HepG2 (cell line): ENCODE measurements around the gene ENO2. TPM values are rescaled to one million over a fixed set of nuclear protein-coding genes. Genes with fewer than 3 reads are reported as not detected.

Source experiments
- ARNTL ChIP-seq: sonication (generic); formaldehyde crosslinking; IDR thresholded peaks from 2 replicates; pipeline ENCODE4 v1.4.0; 2020; ENCODE audit warnings: mild to moderate bottlenecking, missing genetic modification reagents
- EP300 ChIP-seq, 3 experiments: sonication (generic) in 1 of 3; formaldehyde crosslinking in 1 of 3; IDR thresholded peaks; 2 replicates each; pipeline versions ENCODE4 v1.5.1 to v1.6.1; 2011 to 2020; ENCODE audit warnings: low read depth in 2 of 3, low read length in 2 of 3, borderline replicate concordance in 1 of 3, improper control_type of control experiment in 1 of 3, mild to moderate bottlenecking in 1 of 3, missing genetic modification reagents in 1 of 3, moderate library complexity in 1 of 3
- GABPB1 ChIP-seq: IDR thresholded peaks from 2 replicates; pipeline ENCODE4 v1.6.1; 2016; ENCODE audit warnings: mild to moderate bottlenecking, missing genetic modification reagents, moderate library complexity, missing compliant biosample characterization
- KMT2A ChIP-seq: sonication (generic); formaldehyde crosslinking; IDR thresholded peaks from 2 replicates; pipeline ENCODE4 v1.4.0; 2020; ENCODE audit warnings: missing genetic modification reagents
- NRL ChIP-seq: sonication (generic); formaldehyde crosslinking; IDR thresholded peaks from 2 replicates; pipeline ENCODE4 v1.5.0; 2020; ENCODE audit warnings: missing genetic modification reagents, mild to moderate bottlenecking, moderate library complexity, borderline replicate concordance
- PHF8 ChIP-seq: sonication (generic); formaldehyde crosslinking; IDR thresholded peaks from 2 replicates; pipeline ENCODE4 v1.5.0; 2020; ENCODE audit warnings: missing genetic modification reagents
- SP2 ChIP-seq: sonication (generic); formaldehyde crosslinking; IDR thresholded peaks from 2 replicates; pipeline ENCODE4 v1.5.1; 2020; ENCODE audit warnings: mild to moderate bottlenecking, missing genetic modification reagents
- UBTF ChIP-seq: sonication (generic); formaldehyde crosslinking; IDR thresholded peaks from 2 replicates; pipeline ENCODE4 v1.4.0; 2020; ENCODE audit warnings: mild to moderate bottlenecking, missing genetic modification reagents
- ZNF501 ChIP-seq: sonication (generic); formaldehyde crosslinking; IDR thresholded peaks from 2 replicates; pipeline ENCODE4 v1.5.1; 2020; ENCODE audit warnings: mild to moderate bottlenecking, moderate library complexity, missing genetic modification reagents
- ZNF570 ChIP-seq: sonication (generic); formaldehyde crosslinking; IDR thresholded peaks from 2 replicates; pipeline ENCODE4 v1.4.0; 2020; ENCODE audit warnings: mild to moderate bottlenecking, missing genetic modification reagents, borderline replicate concordance
- polyA plus RNA-seq, 8 experiments: library from polyadenylated mRNA; depleted of rRNA in 3 of 8; stranded (reverse) in 7 of 8; unstranded in 1 of 8; fragments of >200 nt; fragmentation: Illumina TruSeq in 4 of 8; extraction: Trizol in 4 of 8; gene quantifications; 2 replicates each; pipeline versions ENCODE4 v1.2.1 to v1.2.3, GENCODE V29; 2011 to 2016; ENCODE audit warnings: low read depth in 4 of 8, missing spikeins in 1 of 8, mixed read lengths in 1 of 8; ENCODE audit not compliant: insufficient read depth in 1 of 8
- total RNA-seq, 5 experiments: library from RNA; depleted of rRNA; stranded (reverse); fragments of >200 nt; fragmentation: Illumina TruSeq; extraction: Trizol; gene quantifications; 2 replicates each; pipeline ENCODE4 v1.2.3, GENCODE V29; 2016; ENCODE audit warnings: low read depth in 1 of 5
- TF ChIP-seq, protein P1 (sequence below): sonication (generic); formaldehyde crosslinking; IDR thresholded peaks from 2 replicates; pipeline ENCODE4 v1.4.0; 2020; ENCODE audit warnings: missing genetic modification reagents
- TF ChIP-seq, protein P2 (sequence below): sonication (generic); formaldehyde crosslinking; IDR thresholded peaks from 2 replicates; pipeline ENCODE4 v1.8.1; 2023; ENCODE audit warnings: mild to moderate bottlenecking, moderate library complexity, missing genetic modification reagents

Gene ENO2
- total and polyA plus RNA-seq, 2 of the 13 experiments (the other 11 are each of a cell fraction or from before 2014, with no cell fraction given): 19.3 to 136 TPM

DNA sequence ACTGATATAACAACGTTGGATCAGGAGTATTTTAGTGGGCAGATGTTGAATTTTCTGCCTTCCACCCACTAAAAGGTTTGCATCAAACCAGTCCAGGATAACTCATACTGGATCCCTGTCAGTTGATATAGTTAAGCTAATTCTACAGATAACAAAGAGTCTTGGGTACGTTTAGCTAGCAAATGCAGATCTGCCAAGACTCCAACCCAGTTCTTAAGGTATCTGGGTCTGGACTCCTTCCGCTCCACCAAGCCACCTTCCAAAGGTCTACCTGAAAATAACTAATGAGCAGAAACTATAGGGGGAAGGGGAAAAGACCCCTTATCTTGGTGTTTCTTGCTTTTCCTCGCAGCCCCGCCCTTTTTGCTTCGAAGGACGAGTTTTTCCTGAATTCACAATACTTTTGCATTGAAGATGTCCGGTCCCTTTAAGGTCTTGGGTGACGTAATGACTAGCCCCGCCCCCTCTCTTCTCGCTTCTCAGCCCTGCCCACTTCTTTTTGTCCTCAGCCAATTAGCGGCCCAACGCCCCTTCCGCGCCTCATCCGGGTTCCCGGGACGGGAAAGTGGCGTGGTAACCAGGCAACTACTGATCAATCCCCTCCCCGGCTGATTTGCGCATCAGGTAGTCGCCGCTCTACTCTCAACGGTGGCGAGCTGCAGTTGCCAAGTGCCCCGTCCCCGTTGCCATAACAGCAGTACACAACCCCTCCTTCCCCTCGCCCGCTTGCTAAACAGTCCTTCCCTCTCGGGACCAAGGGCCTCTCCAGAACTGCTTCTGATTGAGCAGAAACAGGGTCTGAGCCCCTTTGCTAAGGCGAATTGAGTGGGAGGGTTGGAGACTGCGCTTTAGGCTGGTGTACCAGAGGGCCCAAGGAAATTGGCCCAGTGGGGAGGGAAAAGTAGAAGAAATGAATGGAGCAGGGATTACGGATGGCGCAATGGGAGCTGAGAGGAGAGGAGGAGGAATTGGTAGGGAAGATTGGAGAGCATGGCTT lies 9.8 kb upstream of the ENO2 start, which contains the start of gene LRRC23 (continued):
- TF ChIP-seq, protein P1, sequence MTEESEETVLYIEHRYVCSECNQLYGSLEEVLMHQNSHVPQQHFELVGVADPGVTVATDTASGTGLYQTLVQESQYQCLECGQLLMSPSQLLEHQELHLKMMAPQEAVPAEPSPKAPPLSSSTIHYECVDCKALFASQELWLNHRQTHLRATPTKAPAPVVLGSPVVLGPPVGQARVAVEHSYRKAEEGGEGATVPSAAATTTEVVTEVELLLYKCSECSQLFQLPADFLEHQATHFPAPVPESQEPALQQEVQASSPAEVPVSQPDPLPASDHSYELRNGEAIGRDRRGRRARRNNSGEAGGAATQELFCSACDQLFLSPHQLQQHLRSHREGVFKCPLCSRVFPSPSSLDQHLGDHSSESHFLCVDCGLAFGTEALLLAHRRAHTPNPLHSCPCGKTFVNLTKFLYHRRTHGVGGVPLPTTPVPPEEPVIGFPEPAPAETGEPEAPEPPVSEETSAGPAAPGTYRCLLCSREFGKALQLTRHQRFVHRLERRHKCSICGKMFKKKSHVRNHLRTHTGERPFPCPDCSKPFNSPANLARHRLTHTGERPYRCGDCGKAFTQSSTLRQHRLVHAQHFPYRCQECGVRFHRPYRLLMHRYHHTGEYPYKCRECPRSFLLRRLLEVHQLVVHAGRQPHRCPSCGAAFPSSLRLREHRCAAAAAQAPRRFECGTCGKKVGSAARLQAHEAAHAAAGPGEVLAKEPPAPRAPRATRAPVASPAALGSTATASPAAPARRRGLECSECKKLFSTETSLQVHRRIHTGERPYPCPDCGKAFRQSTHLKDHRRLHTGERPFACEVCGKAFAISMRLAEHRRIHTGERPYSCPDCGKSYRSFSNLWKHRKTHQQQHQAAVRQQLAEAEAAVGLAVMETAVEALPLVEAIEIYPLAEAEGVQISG: no peak
- TF ChIP-seq UBTF (CRISPR knock-in tag): peak; percentile 26; the same call in 1 of the 2 replicates
- peak; percentile 66; the same call in 1 of the 2 replicates for TF ChIP-seq ZNF501 (CRISPR knock-in tag)
- no peak for TF ChIP-seq ARNTL (CRISPR knock-in tag)
- TF ChIP-seq GABPB1 (CRISPR knock-in tag): peak; percentile 42; the same call in 1 of the 2 replicates
- TF ChIP-seq KMT2A (CRISPR knock-in tag): no peak
- peak; percentile 60; the same call in 1 of the 2 replicates for TF ChIP-seq NRL (CRISPR knock-in tag)
- 0 out of 2 replicates have a peak, but pooled peaks have one; percentile 40 for TF ChIP-seq PHF8
- peak; percentile 64 for TF ChIP-seq SP2 (CRISPR knock-in tag)
- TF ChIP-seq ZNF570 (CRISPR knock-in tag): no peak
- TF ChIP-seq EP300 (IDR thresholded peaks at IDR 0.05; ENCODE audit: low read depth in 2 of 2, low read length in 2 of 2): peak in 1 of 2 experiments; percentile 63; a peak in 1 of 4 replicates
- no peak for TF ChIP-seq EP300 (CRISPR knock-in tag; IDR thresholded peaks at IDR 0.05; ENCODE audit: borderline replicate concordance)
- TF ChIP-seq, protein P2, sequence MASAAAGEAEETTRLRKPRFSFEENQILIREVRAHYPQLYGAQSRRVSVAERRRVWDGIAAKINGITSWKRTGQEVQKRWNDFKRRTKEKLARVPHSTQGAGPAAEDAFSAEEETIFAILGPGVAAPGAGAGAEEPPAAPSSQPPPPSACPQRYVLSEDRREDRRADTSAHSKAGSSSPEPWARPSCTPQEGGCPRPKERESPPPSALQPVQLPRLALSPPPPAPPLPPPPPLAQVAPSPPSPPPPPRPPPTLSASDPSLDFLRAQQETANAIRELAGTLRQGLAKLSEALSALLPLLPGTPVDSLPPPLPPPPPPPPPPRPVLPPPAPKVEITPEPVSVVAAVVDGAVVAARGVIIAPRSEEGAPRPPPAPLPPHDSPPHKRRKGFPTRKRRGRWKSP (CRISPR knock-in tag): peak; percentile 92
